HEK293 (cell line): Measurements from ENCODE around the gene MLLT10.

ENCODE experiments used
- CTCF ChIA-PET: fragments of 350-600 bp; formaldehyde crosslinking; extraction: SDS; loops from one replicate; lab custom pipeline; 2021; ENCODE audit warnings: antibody characterized with exemption; lab: Yijun Ruan, JAX
- POLR2A ChIA-PET: fragments of 300-600 bp; formaldehyde crosslinking; extraction: SDS; loops from one replicate; lab custom pipeline; 2020; ENCODE audit warnings: antibody characterized with exemption, inconsistent platforms; lab: Yijun Ruan, JAX
- H3K27ac ChIP-seq: fragments of 200-500 bp; sonication (Bioruptor generic); 2 replicates; pipeline ENCODE4 v1.5.1; 2014; ENCODE audit warnings: low read depth, low read length, control low read depth, inconsistent platforms; ENCODE audit errors: extremely low read depth
- H3K36me3 ChIP-seq, 2 experiments: fragments of 200-500 bp in 1 of 2; sonication (Bioruptor generic) in 1 of 2; 1 replicate in 1 of 2; 2 replicates in 1 of 2; pipeline ENCODE4 v1.5.1; 2014 to 2017; ENCODE audit warnings: inconsistent platforms in 2 of 2, low read length in 2 of 2; ENCODE audit not compliant: control insufficient read depth in 2 of 2, insufficient read depth in 1 of 2
- H3K4me1 ChIP-seq: fragments of 200-500 bp; sonication (Bioruptor generic); 2 replicates; pipeline ENCODE4 v1.5.1; 2014; ENCODE audit warnings: mild to moderate bottlenecking, low read length, inconsistent platforms; ENCODE audit not compliant: control insufficient read depth, insufficient read depth
- H3K4me3 ChIP-seq: 2 replicates; pipeline ENCODE4 v1.5.1; 2011; ENCODE audit warnings: low read depth, mild to moderate bottlenecking, control low read depth, low read length, moderate library complexity
- H3K9me3 ChIP-seq: fragments of 200-500 bp; sonication (Bioruptor generic); 2 replicates; pipeline ENCODE4 v1.5.1; 2014; ENCODE audit warnings: low read depth, low read length, inconsistent platforms; ENCODE audit not compliant: control insufficient read depth, insufficient read depth
- BCL11B ChIP-seq: fragments of 450-650 bp; formaldehyde crosslinking; IDR thresholded peaks from 2 replicates; pipeline ENCODE4 v1.5.1; 2016; ENCODE audit warnings: low read depth, missing biosample characterization, missing genetic modification characterization
- HOXA7 ChIP-seq: sonication (generic); formaldehyde crosslinking; IDR thresholded peaks from 2 replicates; pipeline ENCODE4 v1.8.1; 2022; ENCODE audit warnings: missing genetic modification reagents, borderline replicate concordance
- KLF16 ChIP-seq: fragments of 450-650 bp; formaldehyde crosslinking; IDR thresholded peaks from 2 replicates; pipeline ENCODE4 v1.5.1; 2017; ENCODE audit warnings: missing biosample characterization, missing genetic modification characterization
- MEIS1 ChIP-seq: sonication (generic); formaldehyde crosslinking; IDR thresholded peaks from 2 replicates; pipeline ENCODE4 v1.8.1; 2022; ENCODE audit warnings: missing genetic modification reagents, mild to moderate bottlenecking, borderline replicate concordance
- ZFHX2 ChIP-seq: fragments of 450-650 bp; formaldehyde crosslinking; conservative IDR thresholded peaks from 2 replicates; pipeline ENCODE4 v1.5.1; 2016; ENCODE audit warnings: missing biosample characterization, missing genetic modification characterization
- ZNF10 ChIP-seq: fragments of 450-650 bp; formaldehyde crosslinking; IDR thresholded peaks from 2 replicates; pipeline ENCODE4 v1.5.1; 2017; ENCODE audit warnings: missing biosample characterization, missing genetic modification characterization
- ZNF133 ChIP-seq: fragments of 450-650 bp; formaldehyde crosslinking; IDR thresholded peaks from 2 replicates; pipeline ENCODE4 v1.5.1; 2016; ENCODE audit warnings: missing biosample characterization, missing genetic modification characterization
- ZNF146 ChIP-seq: fragments of 450-650 bp; formaldehyde crosslinking; IDR thresholded peaks from 2 replicates; pipeline ENCODE4 v1.5.1; 2016; ENCODE audit warnings: missing biosample characterization, missing genetic modification characterization
- ZNF23 ChIP-seq: fragments of 450-650 bp; formaldehyde crosslinking; IDR thresholded peaks from 2 replicates; pipeline ENCODE4 v1.5.1; 2016; ENCODE audit warnings: missing biosample characterization, missing genetic modification characterization, borderline replicate concordance
- ZNF266 ChIP-seq: fragments of 450-650 bp; formaldehyde crosslinking; IDR thresholded peaks from 2 replicates; pipeline ENCODE4 v1.5.1; 2016; ENCODE audit warnings: missing biosample characterization, missing genetic modification characterization, low read depth
- ZNF311 ChIP-seq: fragments of 450-650 bp; formaldehyde crosslinking; IDR thresholded peaks from 2 replicates; pipeline ENCODE4 v1.5.1; 2017; ENCODE audit warnings: missing biosample characterization, missing genetic modification characterization, borderline replicate concordance
- ZNF433 ChIP-seq: fragments of 450-650 bp; formaldehyde crosslinking; IDR thresholded peaks from 2 replicates; pipeline ENCODE4 v1.5.1; 2016; ENCODE audit warnings: missing biosample characterization, missing genetic modification characterization, low read depth
- ZNF514 ChIP-seq: fragments of 450-650 bp; formaldehyde crosslinking; IDR thresholded peaks from 2 replicates; pipeline ENCODE4 v1.5.1; 2016; ENCODE audit warnings: missing biosample characterization, missing genetic modification characterization
- ZNF558 ChIP-seq: fragments of 450-650 bp; formaldehyde crosslinking; IDR thresholded peaks from 2 replicates; pipeline ENCODE4 v1.5.1; 2016; ENCODE audit warnings: missing biosample characterization, missing genetic modification characterization
- ZNF560 ChIP-seq: fragments of 450-650 bp; formaldehyde crosslinking; IDR thresholded peaks from 2 replicates; pipeline ENCODE4 v1.5.1; 2017; ENCODE audit warnings: missing biosample characterization, missing genetic modification characterization, borderline replicate concordance
- ZNF600 ChIP-seq: fragments of 450-650 bp; formaldehyde crosslinking; IDR thresholded peaks from 2 replicates; pipeline ENCODE4 v1.5.1; 2016; ENCODE audit warnings: missing biosample characterization, missing genetic modification characterization
- ZNF626 ChIP-seq: fragments of 450-650 bp; sonication (Bioruptor Pico); formaldehyde crosslinking; IDR thresholded peaks from 2 replicates; pipeline ENCODE4 v1.5.1; 2018; ENCODE audit warnings: missing biosample characterization, missing genetic modification characterization, inconsistent platforms
- ZNF660 ChIP-seq: fragments of 450-650 bp; IDR thresholded peaks from 2 replicates; pipeline ENCODE4 v1.5.1; 2018; ENCODE audit warnings: missing biosample characterization, mild to moderate bottlenecking, missing genetic modification characterization
- ZNF670 ChIP-seq: fragments of 450-650 bp; formaldehyde crosslinking; IDR thresholded peaks from 2 replicates; pipeline ENCODE4 v1.5.1; 2016; ENCODE audit warnings: missing biosample characterization, missing genetic modification characterization, low read depth
- ZNF677 ChIP-seq: fragments of 450-650 bp; IDR thresholded peaks from 2 replicates; pipeline ENCODE4 v1.5.0; 2018; ENCODE audit warnings: missing biosample characterization, mild to moderate bottlenecking, missing genetic modification characterization, moderate library complexity
- ZNF707 ChIP-seq: fragments of 450-650 bp; formaldehyde crosslinking; IDR thresholded peaks from 2 replicates; pipeline ENCODE4 v1.5.1; 2016; ENCODE audit warnings: missing biosample characterization, missing genetic modification characterization
- ZNF837 ChIP-seq: fragments of 450-650 bp; formaldehyde crosslinking; IDR thresholded peaks from 2 replicates; pipeline ENCODE4 v1.5.1; 2016; ENCODE audit warnings: missing biosample characterization, missing genetic modification characterization
- TF ChIP-seq, protein P1 (sequence below): fragments of 450-650 bp; formaldehyde crosslinking; IDR thresholded peaks from 2 replicates; pipeline ENCODE4 v1.5.1; 2017; ENCODE audit warnings: missing biosample characterization, missing genetic modification characterization
- TF ChIP-seq, protein P2 (sequence below): fragments of 450-650 bp; formaldehyde crosslinking; IDR thresholded peaks from 2 replicates; pipeline ENCODE4 v1.5.1; 2016; ENCODE audit warnings: missing biosample characterization, missing genetic modification characterization, low read depth
- TF ChIP-seq, protein P3 (sequence below): IDR thresholded peaks from 2 replicates; pipeline ENCODE4 v1.6.1; 2011; ENCODE audit warnings: mild to moderate bottlenecking, low read depth, low read length, borderline replicate concordance
- TF ChIP-seq, protein P4 (sequence below): fragments of 450-650 bp; formaldehyde crosslinking; IDR thresholded peaks from 2 replicates; pipeline ENCODE4 v1.5.1; 2016; ENCODE audit warnings: missing biosample characterization, missing genetic modification characterization, borderline replicate concordance
- TF ChIP-seq, protein P5 (sequence below): fragments of 450-650 bp; IDR thresholded peaks from 2 replicates; pipeline ENCODE4 v1.5.1; 2018; ENCODE audit warnings: missing biosample characterization, missing genetic modification characterization

MLLT10 gene

DNA sequence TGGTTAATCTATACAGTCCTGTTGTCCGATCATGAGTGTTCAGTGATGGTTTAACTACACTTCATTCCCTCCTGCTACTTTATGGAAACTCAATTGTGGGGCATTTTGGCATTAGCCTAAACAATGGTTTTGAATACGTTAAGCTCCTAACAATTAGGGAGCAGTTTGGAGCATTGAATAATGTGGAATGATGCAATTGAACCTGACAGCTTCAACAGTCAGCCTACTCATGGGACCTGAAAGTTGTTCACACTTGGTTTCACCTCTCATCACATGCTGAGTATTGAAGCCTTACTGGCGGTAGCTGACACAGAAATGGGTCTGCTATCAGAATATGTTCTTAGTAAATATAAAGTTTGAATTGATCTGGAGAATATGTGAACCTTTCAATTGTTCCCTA lies 186.1 kb downstream of the MLLT10 start (continued):
- TF ChIP-seq, protein P1, sequence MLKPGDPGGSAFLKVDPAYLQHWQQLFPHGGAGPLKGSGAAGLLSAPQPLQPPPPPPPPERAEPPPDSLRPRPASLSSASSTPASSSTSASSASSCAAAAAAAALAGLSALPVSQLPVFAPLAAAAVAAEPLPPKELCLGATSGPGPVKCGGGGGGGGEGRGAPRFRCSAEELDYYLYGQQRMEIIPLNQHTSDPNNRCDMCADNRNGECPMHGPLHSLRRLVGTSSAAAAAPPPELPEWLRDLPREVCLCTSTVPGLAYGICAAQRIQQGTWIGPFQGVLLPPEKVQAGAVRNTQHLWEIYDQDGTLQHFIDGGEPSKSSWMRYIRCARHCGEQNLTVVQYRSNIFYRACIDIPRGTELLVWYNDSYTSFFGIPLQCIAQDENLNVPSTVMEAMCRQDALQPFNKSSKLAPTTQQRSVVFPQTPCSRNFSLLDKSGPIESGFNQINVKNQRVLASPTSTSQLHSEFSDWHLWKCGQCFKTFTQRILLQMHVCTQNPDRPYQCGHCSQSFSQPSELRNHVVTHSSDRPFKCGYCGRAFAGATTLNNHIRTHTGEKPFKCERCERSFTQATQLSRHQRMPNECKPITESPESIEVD (tag by site-specific recombination): peak; percentile 21; the same call in 1 of the 2 replicates
- TF ChIP-seq ZNF600 (tag by site-specific recombination): 0 out of 2 replicates have a peak, but pooled peaks have one; percentile 31
- no peak for TF ChIP-seq ZNF311
- no peak for TF ChIP-seq ZNF433 (tag by site-specific recombination)
- TF ChIP-seq BCL11B (tag by site-specific recombination): no peak
- TF ChIP-seq ZNF10 (tag by site-specific recombination): no peak
- TF ChIP-seq, protein P2, sequence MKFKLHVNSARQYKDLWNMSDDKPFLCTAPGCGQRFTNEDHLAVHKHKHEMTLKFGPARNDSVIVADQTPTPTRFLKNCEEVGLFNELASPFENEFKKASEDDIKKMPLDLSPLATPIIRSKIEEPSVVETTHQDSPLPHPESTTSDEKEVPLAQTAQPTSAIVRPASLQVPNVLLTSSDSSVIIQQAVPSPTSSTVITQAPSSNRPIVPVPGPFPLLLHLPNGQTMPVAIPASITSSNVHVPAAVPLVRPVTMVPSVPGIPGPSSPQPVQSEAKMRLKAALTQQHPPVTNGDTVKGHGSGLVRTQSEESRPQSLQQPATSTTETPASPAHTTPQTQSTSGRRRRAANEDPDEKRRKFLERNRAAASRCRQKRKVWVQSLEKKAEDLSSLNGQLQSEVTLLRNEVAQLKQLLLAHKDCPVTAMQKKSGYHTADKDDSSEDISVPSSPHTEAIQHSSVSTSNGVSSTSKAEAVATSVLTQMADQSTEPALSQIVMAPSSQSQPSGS (tag by site-specific recombination): no peak
- no peak for TF ChIP-seq KLF16 (tag by site-specific recombination)
- TF ChIP-seq ZNF677 (tag by site-specific recombination): no peak
- TF ChIP-seq ZNF133 (tag by site-specific recombination): no peak
- no peak for TF ChIP-seq ZNF558 (tag by site-specific recombination)
- 0 out of 2 replicates have a peak, but pooled peaks have one; percentile 26 for TF ChIP-seq ZNF660 (tag by site-specific recombination)
- no peak for TF ChIP-seq ZNF266 (tag by site-specific recombination)
- TF ChIP-seq MEIS1 (CRISPR knock-in tag): no peak
- no peak for TF ChIP-seq ZNF560 (tag by site-specific recombination)
- TF ChIP-seq ZNF837 (tag by site-specific recombination): no peak
- no peak for TF ChIP-seq ZFHX2
- no peak for TF ChIP-seq ZNF23 (tag by site-specific recombination)
- TF ChIP-seq ZNF146: no peak
- TF ChIP-seq ZNF514: no peak
- TF ChIP-seq ZNF626 (tag by site-specific recombination): no peak

DNA sequence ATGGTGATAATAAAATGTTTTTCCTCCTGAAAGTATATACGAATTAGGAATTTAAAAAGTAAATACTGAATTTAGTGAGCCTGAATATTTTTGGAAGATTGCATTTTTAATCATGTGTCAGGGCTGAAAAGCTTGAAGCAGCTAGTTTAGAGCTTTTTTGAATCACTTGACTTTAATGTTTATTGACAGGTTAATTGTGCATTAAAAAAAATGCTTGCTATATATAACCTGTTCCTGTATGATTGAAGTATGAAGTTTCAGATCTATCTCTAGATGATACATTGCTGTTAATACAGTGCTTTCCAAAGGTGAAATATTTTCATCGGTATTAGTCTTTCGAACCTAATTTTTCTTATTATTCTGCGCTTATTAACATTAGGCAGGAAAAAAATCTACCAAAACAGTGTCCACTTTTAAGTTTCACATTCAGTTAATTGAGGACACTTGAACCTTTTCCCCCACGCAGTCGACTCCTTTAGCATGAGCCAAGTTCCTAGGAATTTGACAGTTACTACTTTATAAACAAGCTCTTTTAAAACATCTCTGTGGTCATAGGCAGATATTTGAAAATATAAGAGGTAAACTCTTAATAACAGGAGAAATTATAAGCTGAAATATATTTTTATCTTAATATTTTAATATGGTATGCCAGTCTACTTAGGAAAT lies 187.1 kb downstream of the MLLT10 start:
- no peak overlapping the region for H3K4me3 ChIP-seq
- no peaks in the 10 kb centered on the region for H3K9me3 ChIP-seq
- TF ChIP-seq ZNF670 (tag by site-specific recombination) (no peak), HOXA7 (no peak), ZNF707 (tag by site-specific recombination) (no peak)
- TF ChIP-seq, protein P1 (tag by site-specific recombination): 0 out of 2 replicates have a peak, but pooled peaks have one; percentile 25
- TF ChIP-seq, protein P3, sequence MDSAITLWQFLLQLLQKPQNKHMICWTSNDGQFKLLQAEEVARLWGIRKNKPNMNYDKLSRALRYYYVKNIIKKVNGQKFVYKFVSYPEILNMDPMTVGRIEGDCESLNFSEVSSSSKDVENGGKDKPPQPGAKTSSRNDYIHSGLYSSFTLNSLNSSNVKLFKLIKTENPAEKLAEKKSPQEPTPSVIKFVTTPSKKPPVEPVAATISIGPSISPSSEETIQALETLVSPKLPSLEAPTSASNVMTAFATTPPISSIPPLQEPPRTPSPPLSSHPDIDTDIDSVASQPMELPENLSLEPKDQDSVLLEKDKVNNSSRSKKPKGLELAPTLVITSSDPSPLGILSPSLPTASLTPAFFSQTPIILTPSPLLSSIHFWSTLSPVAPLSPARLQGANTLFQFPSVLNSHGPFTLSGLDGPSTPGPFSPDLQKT: no peak
- TF ChIP-seq, protein P4, sequence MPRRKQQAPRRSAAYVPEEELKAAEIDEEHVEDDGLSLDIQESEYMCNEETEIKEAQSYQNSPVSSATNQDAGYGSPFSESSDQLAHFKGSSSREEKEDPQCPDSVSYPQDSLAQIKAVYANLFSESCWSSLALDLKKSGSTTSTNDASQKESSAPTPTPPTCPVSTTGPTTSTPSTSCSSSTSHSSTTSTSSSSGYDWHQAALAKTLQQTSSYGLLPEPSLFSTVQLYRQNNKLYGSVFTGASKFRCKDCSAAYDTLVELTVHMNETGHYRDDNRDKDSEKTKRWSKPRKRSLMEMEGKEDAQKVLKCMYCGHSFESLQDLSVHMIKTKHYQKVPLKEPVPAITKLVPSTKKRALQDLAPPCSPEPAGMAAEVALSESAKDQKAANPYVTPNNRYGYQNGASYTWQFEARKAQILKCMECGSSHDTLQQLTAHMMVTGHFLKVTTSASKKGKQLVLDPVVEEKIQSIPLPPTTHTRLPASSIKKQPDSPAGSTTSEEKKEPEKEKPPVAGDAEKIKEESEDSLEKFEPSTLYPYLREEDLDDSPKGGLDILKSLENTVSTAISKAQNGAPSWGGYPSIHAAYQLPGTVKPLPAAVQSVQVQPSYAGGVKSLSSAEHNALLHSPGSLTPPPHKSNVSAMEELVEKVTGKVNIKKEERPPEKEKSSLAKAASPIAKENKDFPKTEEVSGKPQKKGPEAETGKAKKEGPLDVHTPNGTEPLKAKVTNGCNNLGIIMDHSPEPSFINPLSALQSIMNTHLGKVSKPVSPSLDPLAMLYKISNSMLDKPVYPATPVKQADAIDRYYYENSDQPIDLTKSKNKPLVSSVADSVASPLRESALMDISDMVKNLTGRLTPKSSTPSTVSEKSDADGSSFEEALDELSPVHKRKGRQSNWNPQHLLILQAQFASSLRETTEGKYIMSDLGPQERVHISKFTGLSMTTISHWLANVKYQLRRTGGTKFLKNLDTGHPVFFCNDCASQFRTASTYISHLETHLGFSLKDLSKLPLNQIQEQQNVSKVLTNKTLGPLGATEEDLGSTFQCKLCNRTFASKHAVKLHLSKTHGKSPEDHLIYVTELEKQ: no peak
- TF ChIP-seq, protein P5, sequence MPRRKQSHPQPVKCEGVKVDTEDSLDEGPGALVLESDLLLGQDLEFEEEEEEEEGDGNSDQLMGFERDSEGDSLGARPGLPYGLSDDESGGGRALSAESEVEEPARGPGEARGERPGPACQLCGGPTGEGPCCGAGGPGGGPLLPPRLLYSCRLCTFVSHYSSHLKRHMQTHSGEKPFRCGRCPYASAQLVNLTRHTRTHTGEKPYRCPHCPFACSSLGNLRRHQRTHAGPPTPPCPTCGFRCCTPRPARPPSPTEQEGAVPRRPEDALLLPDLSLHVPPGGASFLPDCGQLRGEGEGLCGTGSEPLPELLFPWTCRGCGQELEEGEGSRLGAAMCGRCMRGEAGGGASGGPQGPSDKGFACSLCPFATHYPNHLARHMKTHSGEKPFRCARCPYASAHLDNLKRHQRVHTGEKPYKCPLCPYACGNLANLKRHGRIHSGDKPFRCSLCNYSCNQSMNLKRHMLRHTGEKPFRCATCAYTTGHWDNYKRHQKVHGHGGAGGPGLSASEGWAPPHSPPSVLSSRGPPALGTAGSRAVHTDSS (tag by site-specific recombination): no peak
- CTCF ChIA-PET: interaction anchor here (0.6 to 0.7 kb wide), 3 partner anchors 38 to 199 kb away, joined by 3 to 4 read pairs (median 3); no protein-coding TSS in a partner anchor
- peaks cover 13% of the 10 kb centered on the region for H3K4me1 ChIP-seq
- POLR2A ChIA-PET: no interaction called here
- peaks cover 0 to 6% of the 10 kb centered on the region in 2 experiments; a peak in 1 of 3 replicates for H3K36me3 ChIP-seq
- H3K27ac ChIP-seq: no peak overlapping the region
